Spleen (tissue), 7 donors: ENCODE data around the gene NCS1.

Source experiments
- POLR2AphosphoS5 ChIP-seq, 3 donors: sonication (generic); formaldehyde crosslinking; IDR thresholded peaks; one replicate each; pipeline ENCODE4 v1.5.1; 2017; ENCODE audit warnings: antibody characterized with exemption in 3 of 3
- TF ChIP-seq, protein P1 (sequence below), 11 experiments: fragments of 200-600 bp in 7 of 11; fragments of 450-650 bp in 4 of 11; sonication (generic) in 4 of 11; IDR thresholded peaks in 8 of 11; conservative IDR thresholded peaks in 3 of 11; 1 replicate in 7 of 11; 2 replicates in 4 of 11; pipeline versions ENCODE4 v1.4.0 to v1.8.0; 2016 to 2021; ENCODE audit warnings: antibody characterized with exemption in 11 of 11, inconsistent platforms in 4 of 11, mild to moderate bottlenecking in 1 of 11
- donor health status: DM: no; HTN: no; CAD: no; lungs with moderate emphysema.
- donor health status: DM: no; HTN: no; CAD: no.
- donor health status: DM: no; HTN: no; CAD: no.

DNA sequence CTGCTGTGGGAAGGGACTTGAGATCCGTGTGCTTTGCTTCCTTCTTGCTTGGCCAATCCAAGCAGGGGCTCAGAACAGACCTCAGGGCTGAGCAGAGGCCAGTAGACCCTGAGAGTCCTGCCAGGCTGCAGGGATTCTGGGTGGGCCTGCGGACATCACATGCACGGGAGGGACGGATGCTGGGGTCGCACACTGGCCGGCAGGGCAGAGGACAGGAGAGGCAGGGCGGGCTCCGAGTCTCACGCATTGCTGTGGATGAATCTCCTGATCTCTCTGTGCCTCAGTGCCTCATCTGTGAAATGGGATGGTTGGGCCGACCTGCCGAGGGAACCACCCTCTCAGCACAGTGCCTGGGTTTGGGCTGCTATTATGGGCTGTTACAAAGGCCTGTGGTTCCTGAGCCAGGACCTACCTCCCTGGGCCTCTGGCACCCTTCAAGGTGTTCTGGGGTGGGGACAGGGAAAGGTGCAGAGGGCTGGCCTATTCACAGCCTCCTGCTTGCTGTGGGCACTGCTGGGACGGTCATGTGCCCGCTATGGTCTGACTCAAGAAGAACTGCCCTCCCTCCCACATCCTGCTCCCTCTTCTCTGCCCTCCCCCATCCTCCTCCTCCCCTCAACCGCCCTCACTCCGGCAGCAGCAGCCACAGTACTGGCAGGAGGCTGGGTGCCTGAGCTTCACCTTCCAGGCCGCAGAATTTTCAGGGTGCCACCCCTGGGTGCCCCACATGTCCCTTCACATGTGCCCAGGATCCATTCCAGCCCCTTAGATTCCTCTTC lies 43.3 kb downstream of the NCS1 start:
- TF ChIP-seq, protein P1, sequence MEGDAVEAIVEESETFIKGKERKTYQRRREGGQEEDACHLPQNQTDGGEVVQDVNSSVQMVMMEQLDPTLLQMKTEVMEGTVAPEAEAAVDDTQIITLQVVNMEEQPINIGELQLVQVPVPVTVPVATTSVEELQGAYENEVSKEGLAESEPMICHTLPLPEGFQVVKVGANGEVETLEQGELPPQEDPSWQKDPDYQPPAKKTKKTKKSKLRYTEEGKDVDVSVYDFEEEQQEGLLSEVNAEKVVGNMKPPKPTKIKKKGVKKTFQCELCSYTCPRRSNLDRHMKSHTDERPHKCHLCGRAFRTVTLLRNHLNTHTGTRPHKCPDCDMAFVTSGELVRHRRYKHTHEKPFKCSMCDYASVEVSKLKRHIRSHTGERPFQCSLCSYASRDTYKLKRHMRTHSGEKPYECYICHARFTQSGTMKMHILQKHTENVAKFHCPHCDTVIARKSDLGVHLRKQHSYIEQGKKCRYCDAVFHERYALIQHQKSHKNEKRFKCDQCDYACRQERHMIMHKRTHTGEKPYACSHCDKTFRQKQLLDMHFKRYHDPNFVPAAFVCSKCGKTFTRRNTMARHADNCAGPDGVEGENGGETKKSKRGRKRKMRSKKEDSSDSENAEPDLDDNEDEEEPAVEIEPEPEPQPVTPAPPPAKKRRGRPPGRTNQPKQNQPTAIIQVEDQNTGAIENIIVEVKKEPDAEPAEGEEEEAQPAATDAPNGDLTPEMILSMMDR (IDR thresholded peaks at IDR 0.05 in 8 of 11, conservative IDR thresholded peaks at IDR 0.05 in 3 of 11) = no peak
- no peak for TF ChIP-seq POLR2AphosphoS5 (IDR thresholded peaks at IDR 0.05)
